DMS 273 treated with DMSO at 0.1 percent for 48 hours (cell line): Measurements from ENCODE around the gene PTGDS.

ENCODE experiments used
- DNase-seq: peaks from one replicate; lab custom pipeline; 2025; lab: John Stamatoyannopoulos, UW

Gene PTGDS

GRCh38 chr9:137011156-137011555, 33.9 kb downstream of the PTGDS start:
- DNase-seq, result no peak

GRCh38 chr9:137011907-137012675, 34.8 kb downstream of the PTGDS start:
- DNase-seq, result no peak

- DNase-seq, result no peak
These were observed 35.6 kb downstream of the PTGDS start for GRCh38 chr9:137012694-137013570.

- no peak for DNase-seq
These were observed 36.3 kb downstream of the PTGDS start for GRCh38 chr9:137013571-137013940.

- no peak for DNase-seq
These were observed 36.9 kb downstream of the PTGDS start for GRCh38 chr9:137014166-137014565.

- DNase-seq, result no peak
These were observed 37.7 kb downstream of the PTGDS start for GRCh38 chr9:137014776-137015539.

GRCh38 chr9:137015540-137015930, 38.2 kb downstream of the PTGDS start:
- no peak for DNase-seq

- DNase-seq, result no peak
These were observed 38.7 kb downstream of the PTGDS start for GRCh38 chr9:137015976-137016375.

- no peak for DNase-seq
These were observed 39.1 kb downstream of the PTGDS start for GRCh38 chr9:137016436-137016835.

GRCh38 chr9:137017071-137017470, 39.8 kb downstream of the PTGDS start:
- no peak for DNase-seq

- DNase-seq, result no peak
These were observed 40.6 kb downstream of the PTGDS start for GRCh38 chr9:137017791-137018497.

GRCh38 chr9:137018761-137019559, 41.7 kb downstream of the PTGDS start:
- DNase-seq, result no peak

- DNase-seq, result no peak
These were observed 42.8 kb downstream of the PTGDS start for GRCh38 chr9:137019891-137020683.

- DNase-seq, result no peak
These were observed 43.7 kb downstream of the PTGDS start for GRCh38 chr9:137020771-137021567.

GRCh38 chr9:137021568-137021978, 44.3 kb downstream of the PTGDS start:
- DNase-seq, result no peak

- DNase-seq, result no peak
These were observed 44.8 kb downstream of the PTGDS start for GRCh38 chr9:137021979-137022661.

GRCh38 chr9:137022662-137023008, 45.3 kb downstream of the PTGDS start:
- no peak for DNase-seq

GRCh38 chr9:137023157-137023556, 45.9 kb downstream of the PTGDS start:
- DNase-seq, result no peak

- no peak for DNase-seq
These were observed 46.3 kb downstream of the PTGDS start for GRCh38 chr9:137023583-137023991.
